Mesothelial cell of epicardium (in vitro differentiated cells): ENCODE results near the gene TSEN15. TPM values are rescaled to one million over a fixed set of nuclear protein-coding genes. Genes with fewer than 3 reads are reported as not detected.
"Not testable (repeated sequence)": the region's sequence is repeated elsewhere in the genome, so short reads cannot be mapped to it uniquely, and the experiment has no call there.

ENCODE experiments used
- DNase-seq, 2 experiments: peaks; one replicate each; pipeline ENCODE4 v3.0.0; 2021; ENCODE audit warnings: low spot score in 2 of 2; ENCODE audit not compliant: unreplicated experiment in 2 of 2
- H3K27ac Mint-ChIP-seq: 2 replicates; pipeline ENCODE4 v1.8.0; 2021; ENCODE audit warnings: mixed read lengths
- H3K27me3 Mint-ChIP-seq: 2 replicates; pipeline ENCODE4 v1.8.0; 2021; ENCODE audit warnings: low read depth, mixed read lengths
- H3K36me3 Mint-ChIP-seq: 2 replicates; pipeline ENCODE4 v1.8.0; 2021; ENCODE audit warnings: mixed read lengths
- H3K4me1 Mint-ChIP-seq: 2 replicates; pipeline ENCODE4 v1.8.0; 2021; ENCODE audit warnings: mixed read lengths
- H3K4me3 Mint-ChIP-seq: 2 replicates; pipeline ENCODE4 v1.8.0; 2021; ENCODE audit warnings: mild to moderate bottlenecking, moderate library complexity, mixed read lengths
- H3K9me3 Mint-ChIP-seq: 2 replicates; pipeline ENCODE4 v1.8.0; 2021; ENCODE audit warnings: mixed read lengths
- total RNA-seq: library from RNA; stranded (reverse); gene quantifications from 3 replicates; pipeline ENCODE4 v1.2.1, GENCODE V29; 2021
- TF ChIP-seq, protein P1 (sequence below): fragments of 200-600 bp; sonication (generic); IDR thresholded peaks from one replicate; pipeline ENCODE4 v1.5.0; 2021; ENCODE audit warnings: antibody characterized with exemption; ENCODE audit not compliant: unreplicated experiment

TSEN15 gene
- total RNA-seq, 1 donor from 2014 or later, result 32.8 TPM

DNA sequence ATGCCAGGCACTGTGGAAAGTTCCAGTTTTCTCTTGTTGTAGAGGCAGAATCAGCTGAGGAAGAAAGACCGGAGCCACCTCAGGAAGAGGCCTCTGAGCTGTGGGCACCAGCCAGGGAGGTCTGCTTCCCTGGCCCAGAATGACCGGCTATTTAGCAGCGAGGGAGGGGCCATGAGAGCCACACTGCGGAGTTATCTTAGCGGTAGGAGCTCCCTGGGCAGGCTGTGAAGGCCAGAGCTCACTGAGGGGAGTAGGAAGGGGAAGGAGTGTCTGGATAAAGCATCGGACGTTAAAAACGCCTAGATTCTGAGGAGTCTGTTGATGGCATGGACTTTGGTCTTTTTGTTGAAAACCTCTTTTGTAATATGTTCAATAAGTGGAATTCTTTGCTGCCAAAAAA lies 36.5 kb downstream of the TSEN15 start:
- H3K4me3 Mint-ChIP-seq, result no peak overlapping the region
- no peak for DNase-seq
- TF ChIP-seq, protein P1, sequence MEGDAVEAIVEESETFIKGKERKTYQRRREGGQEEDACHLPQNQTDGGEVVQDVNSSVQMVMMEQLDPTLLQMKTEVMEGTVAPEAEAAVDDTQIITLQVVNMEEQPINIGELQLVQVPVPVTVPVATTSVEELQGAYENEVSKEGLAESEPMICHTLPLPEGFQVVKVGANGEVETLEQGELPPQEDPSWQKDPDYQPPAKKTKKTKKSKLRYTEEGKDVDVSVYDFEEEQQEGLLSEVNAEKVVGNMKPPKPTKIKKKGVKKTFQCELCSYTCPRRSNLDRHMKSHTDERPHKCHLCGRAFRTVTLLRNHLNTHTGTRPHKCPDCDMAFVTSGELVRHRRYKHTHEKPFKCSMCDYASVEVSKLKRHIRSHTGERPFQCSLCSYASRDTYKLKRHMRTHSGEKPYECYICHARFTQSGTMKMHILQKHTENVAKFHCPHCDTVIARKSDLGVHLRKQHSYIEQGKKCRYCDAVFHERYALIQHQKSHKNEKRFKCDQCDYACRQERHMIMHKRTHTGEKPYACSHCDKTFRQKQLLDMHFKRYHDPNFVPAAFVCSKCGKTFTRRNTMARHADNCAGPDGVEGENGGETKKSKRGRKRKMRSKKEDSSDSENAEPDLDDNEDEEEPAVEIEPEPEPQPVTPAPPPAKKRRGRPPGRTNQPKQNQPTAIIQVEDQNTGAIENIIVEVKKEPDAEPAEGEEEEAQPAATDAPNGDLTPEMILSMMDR, result no peak
- no peaks in the 10 kb centered on the region for H3K27me3 Mint-ChIP-seq
- H3K4me1 Mint-ChIP-seq, result no peaks in the 10 kb centered on the region
- H3K9me3 Mint-ChIP-seq, result peaks cover 11% of the 10 kb centered on the region
- no peak overlapping the region for H3K27ac Mint-ChIP-seq
- H3K36me3 Mint-ChIP-seq, result peaks cover 5% of the 10 kb centered on the region

- H3K27me3 Mint-ChIP-seq, result no peaks in the 10 kb centered on the region
- TF ChIP-seq, protein P1, result no peak
- no peak for DNase-seq
- peaks cover 6% of the 10 kb centered on the region for H3K36me3 Mint-ChIP-seq
- no peak overlapping the region for H3K27ac Mint-ChIP-seq
- H3K4me3 Mint-ChIP-seq, result no peak overlapping the region
- H3K4me1 Mint-ChIP-seq, result no peaks in the 10 kb centered on the region
- peaks cover 4% of the 10 kb centered on the region for H3K9me3 Mint-ChIP-seq
Measured at GRCh38 chr1:184093071-184093470, 41.5 kb downstream of the TSEN15 start.

- no peaks in the 10 kb centered on the region for H3K4me1 Mint-ChIP-seq
- H3K27ac Mint-ChIP-seq, result no peak overlapping the region
- no peak overlapping the region for H3K4me3 Mint-ChIP-seq
Measured at GRCh38 chr1:184096005-184096404, 44.5 kb downstream of the TSEN15 start.

GRCh38 chr1:184096580-184096979 lies 45.0 kb downstream of the TSEN15 start:
- H3K4me1 Mint-ChIP-seq, H3K36me3 Mint-ChIP-seq, H3K4me3 Mint-ChIP-seq, DNase-seq, H3K27me3 Mint-ChIP-seq, H3K27ac Mint-ChIP-seq, H3K9me3 Mint-ChIP-seq: not testable (repeated sequence)

More at GRCh38 chr1:184096005-184096404, 44.5 kb downstream of the TSEN15 start:
- Mint-ChIP-seq H3K36me3 (peaks cover 6% of the 10 kb centered on the region), H3K27me3 (no peaks in the 10 kb centered on the region), H3K9me3 (peaks cover 4% of the 10 kb centered on the region)
- DNase-seq, result no peak
- TF ChIP-seq, protein P1, result no peak

GRCh38 chr1:184101141-184101540 lies 49.6 kb downstream of the TSEN15 start:
- Mint-ChIP-seq H3K4me1 (no peaks in the 10 kb centered on the region), H3K36me3 (peaks cover 19% of the 10 kb centered on the region), H3K27ac (no peak overlapping the region), H3K27me3 (no peaks in the 10 kb centered on the region), H3K4me3 (no peak overlapping the region), H3K9me3 (peaks cover 30% of the 10 kb centered on the region)
- TF ChIP-seq, protein P1, result no peak
- no peak for DNase-seq

DNA sequence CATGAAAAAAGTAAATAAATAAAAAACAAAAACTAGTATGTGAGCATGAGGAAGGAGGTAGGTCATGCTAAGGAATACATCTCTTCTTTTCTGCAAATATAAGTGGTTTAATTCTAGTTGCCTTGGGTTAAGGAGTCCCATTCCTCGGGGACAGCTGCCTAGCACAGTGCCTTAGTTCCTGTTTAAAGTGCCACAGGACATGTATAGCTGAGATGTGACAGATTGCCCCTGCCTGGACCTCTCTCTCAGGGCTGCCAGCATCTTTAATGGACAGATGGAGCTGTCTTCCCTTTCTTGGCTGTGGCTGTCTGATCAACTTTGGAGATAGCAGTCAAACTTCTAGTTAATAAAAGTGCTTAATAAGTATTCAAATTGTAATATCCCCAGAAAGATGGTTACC lies 50.0 kb downstream of the TSEN15 start:
- H3K9me3 Mint-ChIP-seq, result peaks cover 30% of the 10 kb centered on the region
- no peaks in the 10 kb centered on the region for H3K27me3 Mint-ChIP-seq
- no peak overlapping the region for H3K27ac Mint-ChIP-seq
- DNase-seq, result no peak
- H3K4me1 Mint-ChIP-seq, result no peaks in the 10 kb centered on the region
- TF ChIP-seq, protein P1, result no peak
- no peak overlapping the region for H3K4me3 Mint-ChIP-seq
- H3K36me3 Mint-ChIP-seq, result peaks cover 17% of the 10 kb centered on the region
